Measurements from ENCODE around the gene COQ5.

The COQ5 gene

GRCh38 chr12:120479458-120479857 is 49.5 kb downstream of the COQ5 start:
- no peak overlapping the region for H3K4me3 Mint-ChIP-seq
- no peaks in the 10 kb centered on the region for H3K27me3 Mint-ChIP-seq
- H3K36me3 Mint-ChIP-seq, result peaks cover 4% of the 10 kb centered on the region
- no peaks in the 10 kb centered on the region for H3K9me3 Mint-ChIP-seq (ENCODE audit: low read depth)
- no peak overlapping the region for H3K27ac Mint-ChIP-seq
- H3K4me1 Mint-ChIP-seq (ENCODE audit: low read depth), result no peaks in the 10 kb centered on the region

- Mint-ChIP-seq H3K27me3 (no peaks in the 10 kb centered on the region), H3K9me3 (ENCODE audit: low read depth) (no peaks in the 10 kb centered on the region), H3K36me3 (no peaks in the 10 kb centered on the region), H3K4me1 (ENCODE audit: low read depth) (peaks cover 5% of the 10 kb centered on the region), H3K27ac (no peak overlapping the region), H3K4me3 (no peak overlapping the region)
Measured at GRCh38 chr12:120475643-120476042, 53.3 kb downstream of the COQ5 start.

GRCh38 chr12:120474616-120474960 is 54.4 kb downstream of the COQ5 start:
- Mint-ChIP-seq H3K4me1 (ENCODE audit: low read depth) (peaks cover 9% of the 10 kb centered on the region), H3K9me3 (ENCODE audit: low read depth) (no peaks in the 10 kb centered on the region), H3K27ac (no peak overlapping the region), H3K27me3 (no peaks in the 10 kb centered on the region), H3K4me3 (no peak overlapping the region), H3K36me3 (no peaks in the 10 kb centered on the region)

- peaks cover 9% of the 10 kb centered on the region for H3K4me1 Mint-ChIP-seq (ENCODE audit: low read depth)
- H3K27ac Mint-ChIP-seq, result no peak overlapping the region
- H3K9me3 Mint-ChIP-seq (ENCODE audit: low read depth), result no peaks in the 10 kb centered on the region
- no peaks in the 10 kb centered on the region for H3K27me3 Mint-ChIP-seq
- no peak overlapping the region for H3K4me3 Mint-ChIP-seq
- no peaks in the 10 kb centered on the region for H3K36me3 Mint-ChIP-seq
Measured at GRCh38 chr12:120473807-120474615, 54.9 kb downstream of the COQ5 start.

GRCh38 chr12:120472521-120472920 is 56.4 kb downstream of the COQ5 start:
- peaks cover under 1% of the 10 kb centered on the region for H3K36me3 Mint-ChIP-seq
- H3K27me3 Mint-ChIP-seq, result no peaks in the 10 kb centered on the region
- H3K4me3 Mint-ChIP-seq, result no peak overlapping the region
- H3K27ac Mint-ChIP-seq, result no peak overlapping the region
- H3K4me1 Mint-ChIP-seq (ENCODE audit: low read depth), result peaks cover 15% of the 10 kb centered on the region
- H3K9me3 Mint-ChIP-seq (ENCODE audit: low read depth), result no peaks in the 10 kb centered on the region

- peak overlapping the region; percentile 88 for H3K27ac Mint-ChIP-seq
- H3K27me3 Mint-ChIP-seq, result no peaks in the 10 kb centered on the region
- H3K4me1 Mint-ChIP-seq (ENCODE audit: low read depth), result peaks cover 34% of the 10 kb centered on the region
- H3K4me3 Mint-ChIP-seq, result peak overlapping the region; percentile 94
- H3K9me3 Mint-ChIP-seq (ENCODE audit: low read depth), result no peaks in the 10 kb centered on the region
- H3K36me3 Mint-ChIP-seq, result peaks cover 2% of the 10 kb centered on the region
Measured at GRCh38 chr12:120470150-120470784, 58.7 kb downstream of the COQ5 start.

GRCh38 chr12:120469450-120470149 is 59.4 kb downstream of the COQ5 start, which contains the start of gene SRSF9:
Gene SRSF9, minus strand, starts transcription at chr12:120469748. Its CDS starts 139 bp downstream, at chr12:120469609.
- H3K4me1 Mint-ChIP-seq (ENCODE audit: low read depth), result peaks cover 38% of the 10 kb centered on the region
- H3K27ac Mint-ChIP-seq, result peak within 1 kb of the TSS; percentile 88
- no peaks in the 10 kb centered on the region for H3K9me3 Mint-ChIP-seq (ENCODE audit: low read depth)
- peaks cover 2% of the 10 kb centered on the region for H3K36me3 Mint-ChIP-seq
- H3K27me3 Mint-ChIP-seq, result no peaks in the 10 kb centered on the region
- peak within 1 kb of the TSS; percentile 94 for H3K4me3 Mint-ChIP-seq

- H3K9me3 Mint-ChIP-seq (ENCODE audit: low read depth), result no peaks in the 10 kb centered on the region
- peak overlapping the region; percentile 87 for H3K27ac Mint-ChIP-seq
- peaks cover 2% of the 10 kb centered on the region for H3K36me3 Mint-ChIP-seq
- peaks cover 42% of the 10 kb centered on the region for H3K4me1 Mint-ChIP-seq (ENCODE audit: low read depth)
- no peaks in the 10 kb centered on the region for H3K27me3 Mint-ChIP-seq
- H3K4me3 Mint-ChIP-seq, result peak overlapping the region; percentile 94
Measured at GRCh38 chr12:120468821-120469449, 60.0 kb downstream of the COQ5 start.

GRCh38 chr12:120468325-120468820 is 60.6 kb downstream of the COQ5 start:
- H3K36me3 Mint-ChIP-seq, result peaks cover 5% of the 10 kb centered on the region
- H3K27me3 Mint-ChIP-seq, result no peaks in the 10 kb centered on the region
- peaks cover 42% of the 10 kb centered on the region for H3K4me1 Mint-ChIP-seq (ENCODE audit: low read depth)
- peak overlapping the region; percentile 94 for H3K4me3 Mint-ChIP-seq
- peak overlapping the region; percentile 87 for H3K27ac Mint-ChIP-seq
- H3K9me3 Mint-ChIP-seq (ENCODE audit: low read depth), result no peaks in the 10 kb centered on the region

GRCh38 chr12:120467439-120467838 is 61.5 kb downstream of the COQ5 start:
- H3K4me3 Mint-ChIP-seq, result peak overlapping the region; percentile 94
- H3K36me3 Mint-ChIP-seq, result peaks cover 5% of the 10 kb centered on the region
- peak overlapping the region; percentile 62 for H3K27ac Mint-ChIP-seq
- H3K4me1 Mint-ChIP-seq (ENCODE audit: low read depth), result peaks cover 41% of the 10 kb centered on the region
- H3K9me3 Mint-ChIP-seq (ENCODE audit: low read depth), result no peaks in the 10 kb centered on the region
- no peaks in the 10 kb centered on the region for H3K27me3 Mint-ChIP-seq

- Mint-ChIP-seq H3K4me1 (ENCODE audit: low read depth) (peaks cover 37% of the 10 kb centered on the region), H3K4me3 (peak overlapping the region; percentile 62), H3K27ac (peak overlapping the region; percentile 46)
Measured at GRCh38 chr12:120466560-120467315, 62.2 kb downstream of the COQ5 start.

GRCh38 chr12:120465756-120466155 is 63.2 kb downstream of the COQ5 start:
- H3K36me3 Mint-ChIP-seq, result peaks cover 7% of the 10 kb centered on the region
- H3K9me3 Mint-ChIP-seq (ENCODE audit: low read depth), result no peaks in the 10 kb centered on the region
- peaks cover 37% of the 10 kb centered on the region for H3K4me1 Mint-ChIP-seq (ENCODE audit: low read depth)
- peak overlapping the region; percentile 58 for H3K27ac Mint-ChIP-seq
- no peaks in the 10 kb centered on the region for H3K27me3 Mint-ChIP-seq
- no peak overlapping the region for H3K4me3 Mint-ChIP-seq

More at GRCh38 chr12:120466560-120467315, 62.2 kb downstream of the COQ5 start:
- Mint-ChIP-seq H3K27me3 (no peaks in the 10 kb centered on the region), H3K9me3 (ENCODE audit: low read depth) (no peaks in the 10 kb centered on the region), H3K36me3 (peaks cover 5% of the 10 kb centered on the region)

GRCh38 chr12:120463712-120464111 is 65.2 kb downstream of the COQ5 start:
- Mint-ChIP-seq H3K4me3 (no peak overlapping the region), H3K4me1 (ENCODE audit: low read depth) (peaks cover 33% of the 10 kb centered on the region), H3K27ac (no peak overlapping the region), H3K36me3 (peaks cover 10% of the 10 kb centered on the region), H3K27me3 (no peaks in the 10 kb centered on the region), H3K9me3 (ENCODE audit: low read depth) (no peaks in the 10 kb centered on the region)

- no peaks in the 10 kb centered on the region for H3K27me3 Mint-ChIP-seq
- peaks cover 7% of the 10 kb centered on the region for H3K36me3 Mint-ChIP-seq
- H3K4me1 Mint-ChIP-seq (ENCODE audit: low read depth), result peaks cover 24% of the 10 kb centered on the region
- peak overlapping the region; percentile 54 for H3K27ac Mint-ChIP-seq
- no peak overlapping the region for H3K4me3 Mint-ChIP-seq
- H3K9me3 Mint-ChIP-seq (ENCODE audit: low read depth), result no peaks in the 10 kb centered on the region
Measured at GRCh38 chr12:120462099-120462640, 66.8 kb downstream of the COQ5 start.

All from activated naive CD8-positive, alpha-beta T cell (primary cell).